Pancreas (tissue), 10 donors: ENCODE measurements around the gene BSND. TPM values are rescaled to one million over a fixed set of nuclear protein-coding genes. Genes with fewer than 3 reads are reported as not detected.

Experiments
- ATAC-seq, 4 donors: fragments of 200-7000 bp; cut with Tn5 transposase; one replicate each; pipeline versions ENCODE4 v1.8.0 to v1.9.1; 2020; ENCODE audit warnings: mild to moderate bottlenecking in 4 of 4, moderate library complexity in 4 of 4
- DNase-seq, 6 donors: peaks; one replicate each; pipeline ENCODE4 v3.0.0-alpha.2; 2020
- FAIRE-seq: peaks from 2 replicates; lab custom pipeline; 2012; peaks lifted over from hg19 to GRCh38; lab: Jason Lieb, UNC
- H3K27ac ChIP-seq, 4 donors: fragments of 200-600 bp; sonication (generic); 1 replicate in 3 of 4; 2 replicates in 1 of 4; pipeline versions ENCODE4 v1.5.0 to v1.8.0; 2020
- H3K27me3 ChIP-seq, 4 donors: fragments of 200-600 bp; one replicate each; pipeline ENCODE4 v1.8.0; 2021
- H3K36me3 ChIP-seq, 3 donors: fragments of 200-600 bp; sonication (generic) in 1 of 3; one replicate each; pipeline versions ENCODE4 v1.5.0 to v1.8.0; 2020 to 2021
- H3K4me1 ChIP-seq, 3 donors: fragments of 200-600 bp; one replicate each; pipeline ENCODE4 v1.8.0; 2021
- H3K4me3 ChIP-seq, 4 donors: fragments of 200-600 bp; sonication (generic) in 2 of 4; one replicate each; pipeline versions ENCODE4 v1.5.0 to v1.8.0; 2020 to 2021
- H3K9me3 ChIP-seq, 4 donors: fragments of 200-600 bp; one replicate each; pipeline ENCODE4 v1.8.0; 2021
- WGBS, 2 donors: extraction: QIAGEN DNeasy Blood & Tissue Kit; methylation state at CpG; one replicate each; pipeline ENCODE4 v1.1.7; 2013; 5-methylcytosine and 5-hydroxymethylcytosine counted together
- intact Hi-C, 3 donors: fragments of 100-400 bp; cut with DNase I; formaldehyde crosslinking; loops; one replicate each; pipeline versions ENCODE4 v1.11.1 to v1.14.2; 2022
- polyA plus RNA-seq, 2 donors: library from polyadenylated mRNA; stranded (reverse); fragments of 200-250 nt; gene quantifications; one replicate each; pipeline ENCODE4 v1.2.3, GENCODE V29; 2013
- total RNA-seq, 6 donors: library from RNA; stranded (reverse); fragmentation: NEBNext Ultra II Directional in 4 of 6; extraction: Animal tissue kit (Norgen Biotek cat#: 25700) in 4 of 6; gene quantifications; one replicate each; pipeline versions ENCODE4 v1.2.1 to v1.2.4, GENCODE V29; 2021 to 2023
- TF ChIP-seq, protein P1 (sequence below), 4 donors: fragments of 200-600 bp; sonication (generic) in 3 of 4; IDR thresholded peaks; one replicate each; pipeline versions ENCODE4 v1.5.0 to v1.8.0; 2021; ENCODE audit warnings: antibody characterized with exemption in 4 of 4
- donor health status: healthy with polysubstance abuse.
- donor health status: DM: no; HTN: no; CAD: no; lungs with moderate emphysema.
- donor health status: DM: no; HTN: no; CAD: no.
- donor health status: control.
- donor health status: control.
- donor health status: Bipolar disorder and iron deficiency.
- donor health status: DM: yes; HTN: yes; CAD: no.
- donor health status: DM: no; HTN: no; CAD: no.
- donor health status: DM: no; HTN: no; CAD: no.
- donor health status: DM: yes; HTN: yes; CAD: no.

BSND gene
- total and polyA plus RNA-seq, 8 donors = 0.02 to 0.04 TPM; not detected in 6

GRCh38 chr1:54979327-54979891 is 19.3 kb upstream of the BSND start:
- no peak for ATAC-seq
- TF ChIP-seq, protein P1, sequence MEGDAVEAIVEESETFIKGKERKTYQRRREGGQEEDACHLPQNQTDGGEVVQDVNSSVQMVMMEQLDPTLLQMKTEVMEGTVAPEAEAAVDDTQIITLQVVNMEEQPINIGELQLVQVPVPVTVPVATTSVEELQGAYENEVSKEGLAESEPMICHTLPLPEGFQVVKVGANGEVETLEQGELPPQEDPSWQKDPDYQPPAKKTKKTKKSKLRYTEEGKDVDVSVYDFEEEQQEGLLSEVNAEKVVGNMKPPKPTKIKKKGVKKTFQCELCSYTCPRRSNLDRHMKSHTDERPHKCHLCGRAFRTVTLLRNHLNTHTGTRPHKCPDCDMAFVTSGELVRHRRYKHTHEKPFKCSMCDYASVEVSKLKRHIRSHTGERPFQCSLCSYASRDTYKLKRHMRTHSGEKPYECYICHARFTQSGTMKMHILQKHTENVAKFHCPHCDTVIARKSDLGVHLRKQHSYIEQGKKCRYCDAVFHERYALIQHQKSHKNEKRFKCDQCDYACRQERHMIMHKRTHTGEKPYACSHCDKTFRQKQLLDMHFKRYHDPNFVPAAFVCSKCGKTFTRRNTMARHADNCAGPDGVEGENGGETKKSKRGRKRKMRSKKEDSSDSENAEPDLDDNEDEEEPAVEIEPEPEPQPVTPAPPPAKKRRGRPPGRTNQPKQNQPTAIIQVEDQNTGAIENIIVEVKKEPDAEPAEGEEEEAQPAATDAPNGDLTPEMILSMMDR (IDR thresholded peaks at IDR 0.05) = no peak
- Histone ChIP-seq H3K36me3 (no peaks in the 10 kb centered on the region), H3K27ac (no peak overlapping the region), H3K9me3 (no peaks in the 10 kb centered on the region), H3K4me1 (no peaks in the 10 kb centered on the region), H3K27me3 (no peaks in the 10 kb centered on the region), H3K4me3 (no peak overlapping the region)
- peak in 1 of 6 donors; percentile 20 for DNase-seq
- 41 to 67% methylated on average over 5 of the region's 5 CpGs for WGBS, 2 donors
- FAIRE-seq = no peak
- intact Hi-C loops = no loop called here

GRCh38 chr1:54980046-54980527 is 18.6 kb upstream of the BSND start:
- no peak for ATAC-seq
- intact Hi-C loops = no loop called here
- peak overlapping the region; percentile 31 to 72 (median 50) for H3K4me3 ChIP-seq
- peak overlapping the region in 1 of 4 donors; percentile 10 for H3K27ac ChIP-seq
- H3K4me1 ChIP-seq = no peaks in the 10 kb centered on the region
- no peak for FAIRE-seq
- H3K27me3 ChIP-seq = no peaks in the 10 kb centered on the region
- DNase-seq = peak in 1 of 6 donors; percentile 26
- H3K36me3 ChIP-seq = no peaks in the 10 kb centered on the region
- H3K9me3 ChIP-seq = no peaks in the 10 kb centered on the region
- 10 to 12% methylated on average over 25 of the region's 25 CpGs for WGBS, 2 donors
- TF ChIP-seq, protein P1 (IDR thresholded peaks at IDR 0.05) = no peak

DNA sequence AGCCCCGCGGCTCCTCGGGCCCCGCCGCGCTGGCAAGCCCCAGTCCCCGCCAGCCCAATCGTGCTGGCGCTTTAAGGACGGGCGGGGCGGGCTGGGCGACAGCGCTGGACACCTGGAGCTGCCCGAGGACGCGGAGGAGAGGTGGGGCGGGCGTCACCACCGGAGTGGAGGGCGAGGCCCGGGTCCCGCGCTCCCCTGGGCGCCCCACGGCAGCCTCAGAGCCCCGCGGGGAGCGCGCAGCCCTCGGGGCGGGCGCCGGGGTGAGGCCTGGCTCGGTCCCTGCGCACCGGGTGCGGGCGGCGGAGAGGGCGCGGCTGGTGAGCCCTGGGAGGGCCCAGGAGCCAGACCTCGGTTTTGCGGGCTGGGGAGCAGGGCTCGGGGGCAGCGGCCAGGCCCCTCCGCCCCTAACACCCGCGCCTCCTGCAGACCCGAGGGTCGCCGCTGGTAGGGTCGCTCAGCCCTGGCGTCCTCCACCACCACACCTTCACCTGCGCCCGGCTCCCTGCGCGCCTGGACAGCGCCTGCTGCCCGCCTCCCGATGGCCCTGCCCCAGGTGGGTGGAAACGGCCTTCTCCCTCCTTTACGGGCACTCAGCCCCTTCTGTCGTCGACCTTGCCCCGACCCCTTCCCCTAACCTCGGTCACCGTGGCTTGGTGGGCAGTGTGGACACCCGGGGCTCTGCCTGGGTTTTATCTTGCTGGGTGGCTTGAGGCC is 18.0 kb upstream of the BSND start, which contains the start of gene TMEM61:
Gene TMEM61 (plus strand): TSS at position 101 of the 714 bp plus-strand sequence. CDS start 438 bp downstream, at position 539.
- WGBS, 2 donors = 4 to 5% methylated on average over 32 to 69 of the region's 69 CpGs
- H3K36me3 ChIP-seq = no peaks in the 10 kb centered on the region
- peak within 1 kb of the TSS in 2 of 4 donors; percentile 8 to 10 for H3K27ac ChIP-seq
- no peaks in the 10 kb centered on the region for H3K9me3 ChIP-seq
- intact Hi-C loops = no loop called here
- H3K27me3 ChIP-seq = no peaks in the 10 kb centered on the region
- no peaks in the 10 kb centered on the region for H3K4me1 ChIP-seq
- no peak for FAIRE-seq
- peak within 1 kb of the TSS; percentile 31 to 72 (median 50) for H3K4me3 ChIP-seq
- TF ChIP-seq, protein P1 (IDR thresholded peaks at IDR 0.05) = no peak
- peak; percentile 36 to 83 (median 60) for DNase-seq
- ATAC-seq = peak; percentile 86 to 95 (median 92)

DNA sequence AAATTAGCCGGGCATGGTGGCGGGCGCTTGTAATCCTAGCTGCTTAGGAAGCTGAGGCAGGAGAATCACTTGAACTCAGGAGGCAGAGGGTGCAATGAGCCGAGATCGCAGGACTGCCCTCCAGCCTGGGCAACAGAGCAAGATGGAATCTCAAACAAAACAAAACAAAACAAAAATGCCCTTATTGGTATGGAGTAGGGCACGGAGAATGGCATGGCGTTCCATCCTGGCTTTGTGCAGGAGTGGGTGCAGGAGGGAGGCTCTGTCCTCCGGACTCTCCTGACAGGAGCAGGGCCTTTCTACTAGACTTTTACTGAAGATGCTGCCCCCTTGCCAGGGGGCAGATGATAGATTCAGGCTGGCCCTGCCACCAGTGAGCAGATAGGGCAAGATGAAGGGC is 17.3 kb upstream of the BSND start:
- TF ChIP-seq, protein P1 (IDR thresholded peaks at IDR 0.05) = no peak
- ATAC-seq (no peak), DNase-seq (peak in 1 of 6 donors; percentile 13), FAIRE-seq (no peak)
- Histone ChIP-seq H3K4me1 (no peaks in the 10 kb centered on the region), H3K4me3 (peak overlapping the region in 1 of 4 donors; percentile 63), H3K27me3 (no peaks in the 10 kb centered on the region), H3K9me3 (no peaks in the 10 kb centered on the region), H3K27ac (no peak overlapping the region), H3K36me3 (no peaks in the 10 kb centered on the region)
- intact Hi-C loops = no loop called here
- 88 to 89% methylated on average over 8 of the region's 8 CpGs for WGBS, 2 donors
